Dedifferentiated amniotic fluid mesenchymal stem cell (primary cell): ENCODE measurements around the gene KLHDC1.
"Not testable (repeated sequence)": the region's sequence is repeated elsewhere in the genome, so short reads cannot be mapped to it uniquely, and the experiment has no call there.

Experiments
- DNase-seq: peaks from one replicate; pipeline ENCODE4 v3.0.0-alpha.2; 2016; ENCODE audit errors: extremely low spot score

The KLHDC1 gene

GRCh38 chr14:49692811-49693734 is at the start of gene KLHDC1:
KLHDC1 (plus strand) TSS chr14:49693120; CDS start chr14:49693195, 75 bp downstream.
- peak; percentile 80 for DNase-seq

GRCh38 chr14:49653508-49653907 is 39.4 kb upstream of the KLHDC1 start:
- no peak for DNase-seq

- no peak for DNase-seq
These were observed 38.4 kb upstream of the KLHDC1 start for GRCh38 chr14:49654511-49654910.

- not testable (repeated sequence) for DNase-seq
These were observed 35.4 kb upstream of the KLHDC1 start for GRCh38 chr14:49657500-49657899.

- no peak for DNase-seq
These were observed 33.1 kb upstream of the KLHDC1 start for GRCh38 chr14:49659526-49660455.

GRCh38 chr14:49670475-49670874 is 22.4 kb upstream of the KLHDC1 start:
- no peak for DNase-seq

- DNase-seq: no peak
These were observed 19.3 kb upstream of the KLHDC1 start for GRCh38 chr14:49673586-49673985.

- DNase-seq: no peak
These were observed 15.3 kb upstream of the KLHDC1 start for GRCh38 chr14:49677643-49678042.

GRCh38 chr14:49679271-49679670 is 13.6 kb upstream of the KLHDC1 start:
- no peak for DNase-seq

- DNase-seq: no peak
These were observed 6.5 kb upstream of the KLHDC1 start for GRCh38 chr14:49686425-49686824.

- peak; percentile 37 for DNase-seq
These were observed 4.8 kb upstream of the KLHDC1 start, which contains the start of gene POLE2 for GRCh38 chr14:49687942-49688700. POLE2 (minus strand) TSS chr14:49688214; CDS start chr14:49688203, 11 bp downstream.

GRCh38 chr14:49688701-49689030 is 4.3 kb upstream of the KLHDC1 start:
- DNase-seq: no peak

GRCh38 chr14:49691031-49691430 is 1.9 kb upstream of the KLHDC1 start:
- DNase-seq: no peak

- no peak for DNase-seq
These were observed 645 bp upstream of the KLHDC1 start for GRCh38 chr14:49692193-49692757.

GRCh38 chr14:49693735-49694124 is 810 bp downstream of the KLHDC1 start:
- DNase-seq: not testable (repeated sequence)

- DNase-seq: no peak
These were observed 9.8 kb downstream of the KLHDC1 start for GRCh38 chr14:49702725-49703124.

- DNase-seq: no peak
These were observed 11.0 kb downstream of the KLHDC1 start for GRCh38 chr14:49703965-49704364.

- DNase-seq: not testable (repeated sequence)
These were observed 11.6 kb downstream of the KLHDC1 start for GRCh38 chr14:49704471-49704870.

GRCh38 chr14:49710993-49711392 is 18.1 kb downstream of the KLHDC1 start:
- DNase-seq: not testable (repeated sequence)

GRCh38 chr14:49720744-49721143 is 27.8 kb downstream of the KLHDC1 start:
- DNase-seq: no peak

- DNase-seq: not testable (repeated sequence)
These were observed 29.0 kb downstream of the KLHDC1 start for GRCh38 chr14:49721733-49722435.
